ENCODE data around the gene KIF3B.

DNA sequence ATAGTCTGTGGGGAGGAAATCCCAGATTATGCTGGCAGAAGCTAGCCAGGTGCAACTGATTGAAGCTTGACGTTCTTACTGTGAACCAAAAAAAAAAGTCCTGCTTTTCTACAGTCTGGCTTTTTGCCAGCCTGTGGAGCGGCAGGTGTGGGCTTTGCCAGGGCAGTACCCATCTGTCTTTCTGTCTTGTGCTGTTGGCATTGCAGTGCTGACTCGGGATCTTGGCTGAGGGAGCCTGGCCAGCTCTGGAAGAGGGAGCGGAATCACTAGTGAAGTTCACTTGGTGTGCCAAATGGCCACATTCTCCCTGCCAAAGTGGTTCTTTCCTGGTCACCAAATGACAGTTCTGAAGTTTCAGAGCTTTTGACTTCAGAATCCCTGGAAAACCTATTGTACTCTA, 5.0 kb downstream of the KIF3B start:
- no peak for TF ChIP-seq POLR2A (IDR thresholded peaks at IDR 0.05)
- TF ChIP-seq, protein P1, sequence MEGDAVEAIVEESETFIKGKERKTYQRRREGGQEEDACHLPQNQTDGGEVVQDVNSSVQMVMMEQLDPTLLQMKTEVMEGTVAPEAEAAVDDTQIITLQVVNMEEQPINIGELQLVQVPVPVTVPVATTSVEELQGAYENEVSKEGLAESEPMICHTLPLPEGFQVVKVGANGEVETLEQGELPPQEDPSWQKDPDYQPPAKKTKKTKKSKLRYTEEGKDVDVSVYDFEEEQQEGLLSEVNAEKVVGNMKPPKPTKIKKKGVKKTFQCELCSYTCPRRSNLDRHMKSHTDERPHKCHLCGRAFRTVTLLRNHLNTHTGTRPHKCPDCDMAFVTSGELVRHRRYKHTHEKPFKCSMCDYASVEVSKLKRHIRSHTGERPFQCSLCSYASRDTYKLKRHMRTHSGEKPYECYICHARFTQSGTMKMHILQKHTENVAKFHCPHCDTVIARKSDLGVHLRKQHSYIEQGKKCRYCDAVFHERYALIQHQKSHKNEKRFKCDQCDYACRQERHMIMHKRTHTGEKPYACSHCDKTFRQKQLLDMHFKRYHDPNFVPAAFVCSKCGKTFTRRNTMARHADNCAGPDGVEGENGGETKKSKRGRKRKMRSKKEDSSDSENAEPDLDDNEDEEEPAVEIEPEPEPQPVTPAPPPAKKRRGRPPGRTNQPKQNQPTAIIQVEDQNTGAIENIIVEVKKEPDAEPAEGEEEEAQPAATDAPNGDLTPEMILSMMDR (IDR thresholded peaks at IDR 0.05 in 4 of 5, conservative IDR thresholded peaks at IDR 0.05 in 1 of 5), result no peak
